ENCODE measurements around the gene ENKD1.
A peak's percentile ranks its signal among the peaks of the same experiment; 100 is the strongest.

ENKD1 gene, protein sequence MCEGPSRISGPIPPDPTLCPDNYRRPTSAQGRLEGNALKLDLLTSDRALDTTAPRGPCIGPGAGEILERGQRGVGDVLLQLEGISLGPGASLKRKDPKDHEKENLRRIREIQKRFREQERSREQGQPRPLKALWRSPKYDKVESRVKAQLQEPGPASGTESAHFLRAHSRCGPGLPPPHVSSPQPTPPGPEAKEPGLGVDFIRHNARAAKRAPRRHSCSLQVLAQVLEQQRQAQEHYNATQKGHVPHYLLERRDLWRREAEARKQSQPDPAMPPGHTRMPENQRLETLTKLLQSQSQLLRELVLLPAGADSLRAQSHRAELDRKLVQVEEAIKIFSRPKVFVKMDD

DNA sequence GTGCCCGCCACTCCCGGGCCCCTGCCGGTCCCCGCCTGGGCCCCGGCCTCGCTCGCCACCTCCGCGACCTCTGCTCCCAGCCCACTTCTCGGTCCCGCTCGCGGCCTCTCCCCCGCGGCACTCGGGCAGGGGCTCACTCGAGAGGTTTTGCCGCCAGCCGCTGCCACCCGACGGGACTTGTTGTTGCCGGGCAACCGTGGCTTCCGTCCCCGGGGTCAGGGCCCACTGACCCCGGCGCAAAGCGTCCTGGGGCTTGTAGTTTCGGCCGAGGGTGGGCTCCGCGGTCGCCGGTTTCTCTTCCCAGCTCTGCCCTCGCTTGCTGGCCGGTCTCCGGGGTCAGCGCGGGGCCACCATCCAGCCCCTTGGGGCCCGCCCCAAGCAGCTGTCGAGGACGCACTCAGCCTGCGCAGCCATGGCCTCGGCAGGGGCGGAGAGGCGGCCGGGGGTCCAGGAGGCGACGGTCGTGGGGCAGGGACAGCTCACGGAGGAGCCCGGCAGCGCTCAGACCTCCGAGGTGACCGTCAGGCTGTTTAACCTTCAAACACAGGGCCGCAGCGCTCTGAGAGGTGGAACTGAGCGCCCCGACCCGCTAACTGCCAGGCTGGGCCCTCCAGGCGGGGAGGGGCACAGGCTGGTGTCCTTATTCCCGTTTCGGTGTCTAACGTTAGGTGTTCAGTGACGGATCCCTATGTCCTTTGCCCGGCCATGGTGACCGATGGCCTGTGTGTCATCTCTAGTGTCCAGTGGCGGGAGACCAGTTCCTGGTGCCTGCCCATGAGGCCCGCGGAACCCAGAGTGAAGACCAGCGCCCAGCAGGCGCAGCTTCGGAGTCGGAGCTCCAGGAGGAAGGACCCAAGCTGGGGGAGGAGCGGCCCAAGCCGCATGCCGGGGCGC lies at the start of gene ENKD1, which contains the start of gene C16orf86:
ENKD1 (minus strand) TSS at position 192 of the 894 bp plus-strand sequence. CDS start 308 bp downstream, outside the sequence.
C16orf86 (plus strand) TSS at position 256 of the 894 bp plus-strand sequence; CDS start at position 413, 157 bp downstream.
- TF ChIP-seq, protein P1, sequence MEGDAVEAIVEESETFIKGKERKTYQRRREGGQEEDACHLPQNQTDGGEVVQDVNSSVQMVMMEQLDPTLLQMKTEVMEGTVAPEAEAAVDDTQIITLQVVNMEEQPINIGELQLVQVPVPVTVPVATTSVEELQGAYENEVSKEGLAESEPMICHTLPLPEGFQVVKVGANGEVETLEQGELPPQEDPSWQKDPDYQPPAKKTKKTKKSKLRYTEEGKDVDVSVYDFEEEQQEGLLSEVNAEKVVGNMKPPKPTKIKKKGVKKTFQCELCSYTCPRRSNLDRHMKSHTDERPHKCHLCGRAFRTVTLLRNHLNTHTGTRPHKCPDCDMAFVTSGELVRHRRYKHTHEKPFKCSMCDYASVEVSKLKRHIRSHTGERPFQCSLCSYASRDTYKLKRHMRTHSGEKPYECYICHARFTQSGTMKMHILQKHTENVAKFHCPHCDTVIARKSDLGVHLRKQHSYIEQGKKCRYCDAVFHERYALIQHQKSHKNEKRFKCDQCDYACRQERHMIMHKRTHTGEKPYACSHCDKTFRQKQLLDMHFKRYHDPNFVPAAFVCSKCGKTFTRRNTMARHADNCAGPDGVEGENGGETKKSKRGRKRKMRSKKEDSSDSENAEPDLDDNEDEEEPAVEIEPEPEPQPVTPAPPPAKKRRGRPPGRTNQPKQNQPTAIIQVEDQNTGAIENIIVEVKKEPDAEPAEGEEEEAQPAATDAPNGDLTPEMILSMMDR (IDR thresholded peaks at IDR 0.05; ENCODE audit: low read length, missing control alignments) = no peak
- peak; percentile 74 for DNase-seq (ENCODE audit: low read depth)
- peak within 1 kb of the TSS; percentile 63 for H3K4me3 ChIP-seq (replicated peaks; ENCODE audit: low read depth, low read length)

DNA sequence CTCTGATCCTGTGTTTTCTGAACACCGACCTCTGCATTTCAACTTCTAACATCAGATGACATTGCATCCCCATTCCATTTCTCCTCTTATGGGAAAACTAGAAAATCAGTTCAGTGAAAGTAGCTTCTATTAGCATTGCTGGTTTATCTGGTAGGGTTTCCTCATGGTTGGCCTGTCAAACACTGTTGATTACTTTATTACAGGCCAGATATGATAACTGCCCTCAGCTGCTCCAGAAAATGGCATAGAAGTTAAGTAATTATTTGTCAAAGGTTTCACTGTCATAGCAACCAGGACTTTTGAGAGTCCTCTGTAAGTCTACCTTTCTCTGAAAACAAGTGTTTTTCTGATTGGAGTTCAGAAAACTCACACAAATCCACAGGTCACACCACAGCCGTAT lies 49.5 kb upstream of the ENKD1 start:
- no peak for DNase-seq (ENCODE audit: low read depth)
- no peak overlapping the region for H3K4me3 ChIP-seq (replicated peaks; ENCODE audit: low read depth, low read length)
- TF ChIP-seq, protein P1 (IDR thresholded peaks at IDR 0.05; ENCODE audit: low read length, missing control alignments) = no peak

DNA sequence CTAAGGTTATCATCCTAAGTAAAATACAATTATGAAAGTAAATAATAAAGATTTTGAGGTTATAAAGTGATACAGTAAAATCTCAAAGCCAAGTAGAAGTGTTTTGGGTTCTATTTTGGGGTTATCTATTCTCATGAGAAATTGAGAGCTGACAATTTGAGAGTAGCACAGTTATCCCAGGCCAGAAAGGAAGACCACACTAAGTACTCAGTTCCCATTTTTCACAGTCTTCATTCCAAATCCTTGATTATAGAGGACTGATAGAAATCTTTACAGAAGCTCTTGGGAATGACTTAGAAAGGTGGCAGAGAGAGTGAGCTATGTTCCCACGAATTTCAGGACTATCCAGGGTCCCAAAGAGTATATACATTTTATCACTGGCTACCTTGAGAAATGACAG lies 48.0 kb upstream of the ENKD1 start:
- TF ChIP-seq, protein P1 (IDR thresholded peaks at IDR 0.05; ENCODE audit: low read length, missing control alignments) = no peak
- no peak overlapping the region for H3K4me3 ChIP-seq (replicated peaks; ENCODE audit: low read depth, low read length)
- DNase-seq (ENCODE audit: low read depth) = no peak

DNA sequence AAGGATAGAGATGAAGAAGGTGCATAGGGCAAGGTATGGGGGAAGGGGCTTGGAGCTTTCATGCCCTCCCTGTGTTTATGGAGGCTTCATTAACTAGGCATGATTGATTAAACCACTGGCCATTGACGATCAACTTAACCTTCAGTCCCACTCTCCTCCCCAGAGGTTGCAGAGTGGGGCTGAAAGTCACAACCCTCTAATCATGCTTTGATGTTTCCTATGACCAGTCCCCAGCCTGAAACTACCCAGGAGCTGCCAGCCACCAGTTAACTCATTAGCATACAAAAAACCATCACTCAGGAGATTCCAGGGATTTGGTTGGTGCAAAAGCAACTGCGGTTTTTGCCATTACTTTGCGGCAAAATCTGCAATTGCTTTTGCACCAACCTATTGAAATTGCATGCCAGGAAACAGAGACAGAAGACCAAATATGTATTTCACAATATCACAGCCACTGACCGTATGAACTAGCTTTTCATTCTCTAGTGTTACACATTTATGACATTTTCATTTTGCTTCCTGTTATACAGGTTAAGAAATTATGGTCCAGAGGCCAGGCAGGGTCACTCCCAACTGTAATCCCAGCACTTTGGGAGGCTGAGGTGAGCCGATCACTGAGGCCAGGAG lies 47.2 kb upstream of the ENKD1 start:
- TF ChIP-seq, protein P1 (IDR thresholded peaks at IDR 0.05; ENCODE audit: low read length, missing control alignments) = no peak
- no peak for DNase-seq (ENCODE audit: low read depth)
- no peak overlapping the region for H3K4me3 ChIP-seq (replicated peaks; ENCODE audit: low read depth, low read length)

DNA sequence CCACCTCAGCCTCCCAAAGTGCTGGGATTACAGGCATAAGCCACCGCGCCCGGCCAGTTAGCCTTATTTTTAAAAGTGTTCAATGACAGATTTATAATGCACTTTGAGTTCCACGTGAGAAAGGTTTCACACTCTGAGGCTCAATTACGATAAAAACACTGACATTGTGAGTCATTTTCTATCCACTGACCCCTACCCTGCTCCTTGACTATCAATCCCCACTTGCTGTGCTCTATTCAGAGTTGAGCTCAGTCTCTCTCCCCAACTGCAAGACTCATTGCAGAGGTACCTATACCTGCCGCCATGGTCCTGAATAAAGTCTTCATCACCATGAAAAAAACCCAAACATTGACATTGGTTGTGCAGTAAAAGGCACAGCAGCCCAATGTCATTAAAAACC lies 44.1 kb upstream of the ENKD1 start:
- no peak overlapping the region for H3K4me3 ChIP-seq (replicated peaks; ENCODE audit: low read depth, low read length)
- DNase-seq (ENCODE audit: low read depth) = no peak
- TF ChIP-seq, protein P1 (IDR thresholded peaks at IDR 0.05; ENCODE audit: low read length, missing control alignments) = no peak

DNA sequence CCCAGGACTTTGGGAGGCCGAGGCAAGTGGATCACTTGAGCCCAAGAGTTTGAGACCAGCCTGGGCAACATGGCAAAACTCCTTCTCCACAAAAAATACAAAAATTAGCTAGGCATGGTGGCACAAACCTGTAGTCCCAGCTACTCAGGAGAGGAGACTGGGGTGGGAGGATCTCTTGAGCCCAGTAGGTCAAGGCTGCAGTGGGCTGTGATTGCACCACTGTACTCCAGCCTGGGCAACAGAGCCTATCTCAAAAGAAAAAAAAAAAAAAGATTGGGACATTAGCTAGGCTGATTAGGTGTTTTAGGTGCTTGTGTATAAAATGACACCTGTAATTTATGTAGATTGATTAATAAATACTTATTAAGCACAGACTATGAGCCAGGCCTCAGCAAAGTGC lies 42.5 kb upstream of the ENKD1 start:
- TF ChIP-seq, protein P1 (IDR thresholded peaks at IDR 0.05; ENCODE audit: low read length, missing control alignments) = no peak
- H3K4me3 ChIP-seq (replicated peaks; ENCODE audit: low read depth, low read length) = no peak overlapping the region
- DNase-seq (ENCODE audit: low read depth) = no peak

Measured in fibroblast of pulmonary artery (primary cell).